Neuronal stem cell (in vitro differentiated cells): ENCODE measurements around the gene IFI27L2.

ENCODE experiments used
- DNase-seq: peaks from one replicate; pipeline ENCODE4 v3.0.0-alpha.2; 2013; ENCODE audit warnings: low spot score
- H2AFZ ChIP-seq: one replicate; pipeline ENCODE4 v1.6.1; 2013; ENCODE audit warnings: mild to moderate bottlenecking, low read length, inconsistent platforms
- H2AK5ac ChIP-seq: 2 replicates; pipeline ENCODE4 v1.6.1; 2013; ENCODE audit warnings: low read depth, mild to moderate bottlenecking, inconsistent platforms, low read length, moderate library complexity, mixed read lengths
- H2BK120ac ChIP-seq: 2 replicates; pipeline ENCODE4 v1.6.1; 2013; ENCODE audit warnings: low read depth, mild to moderate bottlenecking, inconsistent platforms, low read length, moderate library complexity, mixed read lengths
- H2BK12ac ChIP-seq: one replicate; pipeline ENCODE4 v1.6.1; 2013; ENCODE audit warnings: low read length, inconsistent platforms
- H2BK15ac ChIP-seq: 2 replicates; pipeline ENCODE4 v1.6.1; 2013; ENCODE audit warnings: mild to moderate bottlenecking, low read length, inconsistent platforms, mixed read lengths
- H2BK5ac ChIP-seq: one replicate; pipeline ENCODE4 v1.6.1; 2013; ENCODE audit warnings: inconsistent platforms, mild to moderate bottlenecking, low read length, moderate library complexity
- H3K14ac ChIP-seq: one replicate; pipeline ENCODE4 v1.6.1; 2013; ENCODE audit warnings: low read length, inconsistent platforms
- H3K18ac ChIP-seq: 2 replicates; pipeline ENCODE4 v1.6.1; 2013; ENCODE audit warnings: low read length, inconsistent platforms
- H3K23ac ChIP-seq: 2 replicates; pipeline ENCODE4 v1.6.1; 2013; ENCODE audit warnings: low read depth, mild to moderate bottlenecking, mixed read lengths, low read length, inconsistent platforms; ENCODE audit not compliant: poor library complexity
- H3K27ac ChIP-seq: replicated peaks from 3 replicates; pipeline ENCODE4 v1.5.1; 2013; ENCODE audit warnings: low read length, inconsistent platforms
- H3K27me3 ChIP-seq, 3 experiments: 2 replicates each; pipeline ENCODE4 v1.6.1; 2013; ENCODE audit warnings: low read length in 3 of 3, mild to moderate bottlenecking in 2 of 3, inconsistent platforms in 1 of 3, low read depth in 1 of 3, mixed read lengths in 1 of 3, moderate library complexity in 1 of 3; ENCODE audit not compliant: control insufficient read depth in 3 of 3, insufficient read depth in 3 of 3
- H3K36me3 ChIP-seq, 2 donors: replicated peaks in 1 of 2; 2 replicates each; pipeline ENCODE4 v1.6.1; 2013; ENCODE audit warnings: low read length in 2 of 2; ENCODE audit not compliant: control insufficient read depth in 2 of 2, insufficient read depth in 2 of 2
- H3K4ac ChIP-seq: 2 replicates; pipeline ENCODE4 v1.6.1; 2013; ENCODE audit warnings: inconsistent platforms, mild to moderate bottlenecking, low read length, moderate library complexity
- H3K4me1 ChIP-seq, 2 donors: 1 replicate in 1 of 2; 2 replicates in 1 of 2; pipeline ENCODE4 v1.6.1; 2013; ENCODE audit warnings: low read length in 2 of 2, low read depth in 1 of 2; ENCODE audit not compliant: control insufficient read depth in 2 of 2, insufficient read depth in 1 of 2
- H3K4me2 ChIP-seq: one replicate; pipeline ENCODE4 v1.6.1; 2013; ENCODE audit warnings: mild to moderate bottlenecking, low read length, inconsistent platforms; ENCODE audit not compliant: insufficient read depth, poor library complexity, severe bottlenecking
- H3K4me3 ChIP-seq, 2 donors: 2 replicates each; pipeline ENCODE4 v1.5.1; 2013; ENCODE audit warnings: low read length in 2 of 2, mild to moderate bottlenecking in 2 of 2, inconsistent platforms in 1 of 2, moderate library complexity in 1 of 2
- H3K79me1 ChIP-seq: one replicate; pipeline ENCODE4 v1.6.1; 2013; ENCODE audit warnings: low read depth, mild to moderate bottlenecking, inconsistent platforms, low read length, moderate library complexity
- H3K9ac ChIP-seq: one replicate; pipeline ENCODE4 v1.6.1; 2013; ENCODE audit warnings: mild to moderate bottlenecking, low read depth, low read length, inconsistent platforms; ENCODE audit not compliant: poor library complexity
- H3K9me3 ChIP-seq, 2 donors: replicated peaks in 1 of 2; 2 replicates each; pipeline versions ENCODE3 to v1.6.1; 2013; ENCODE audit warnings: low read length in 2 of 2, mild to moderate bottlenecking in 2 of 2, inconsistent platforms in 1 of 2, low read depth in 1 of 2, mixed read lengths in 1 of 2, moderate library complexity in 1 of 2; ENCODE audit not compliant: control insufficient read depth in 2 of 2, insufficient read depth in 1 of 2
- H4K8ac ChIP-seq: one replicate; pipeline ENCODE4 v1.6.1; 2013; ENCODE audit warnings: low read depth, mild to moderate bottlenecking, inconsistent platforms, low read length, moderate library complexity
- H4K91ac ChIP-seq: one replicate; pipeline ENCODE4 v1.6.1; 2013; ENCODE audit warnings: low read length, low read depth, mild to moderate bottlenecking, inconsistent platforms; ENCODE audit not compliant: poor library complexity
- WGBS, 2 donors: extraction: QIAGEN DNeasy Blood & Tissue Kit; methylation state at CpG; one replicate each; pipeline ENCODE4 v1.1.7; 2013; ENCODE audit warnings: missing lambda C conversion rate in 2 of 2, mixed read lengths in 1 of 2; ENCODE audit not compliant: insufficient read length in 2 of 2, insufficient replicate concordance in 1 of 2; ENCODE audit errors: extremely low coverage in 2 of 2; 5-methylcytosine and 5-hydroxymethylcytosine counted together

The IFI27L2 gene

DNA sequence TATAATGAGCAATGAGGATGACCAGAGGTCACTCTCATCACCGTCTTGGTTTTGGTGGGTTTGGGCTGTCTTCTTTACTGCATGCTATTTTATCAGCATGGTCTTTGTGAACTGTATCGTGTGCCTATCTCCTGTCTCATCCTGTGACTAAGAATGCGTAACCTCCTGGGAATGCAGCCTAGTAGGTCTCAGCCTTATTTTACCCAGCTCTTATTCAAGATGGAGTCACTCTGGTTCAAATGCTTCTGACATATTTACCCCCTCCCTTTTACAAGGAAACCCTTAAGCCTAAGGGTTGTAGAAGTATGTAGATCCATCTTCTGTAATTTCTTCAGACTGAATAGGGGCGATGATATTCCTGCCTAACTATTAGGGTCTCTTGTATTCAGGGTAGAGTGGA lies 39.9 kb downstream of the IFI27L2 start:
- H4K8ac ChIP-seq: no peak overlapping the region
- no peak overlapping the region for H3K27ac ChIP-seq
- H2BK120ac ChIP-seq: no peak overlapping the region
- no peak overlapping the region for H3K18ac ChIP-seq
- DNase-seq: no peak
- peaks cover 0 to 4% of the 10 kb centered on the region in 2 donors for H3K36me3 ChIP-seq
- no peak overlapping the region for H2AK5ac ChIP-seq
- no peak overlapping the region for H2BK12ac ChIP-seq
- no peaks in the 10 kb centered on the region for H3K27me3 ChIP-seq
- H3K4ac ChIP-seq: no peak overlapping the region
- WGBS, 2 donors: no CpG with 5 or more reads among the region's 4 CpGs
- H3K14ac ChIP-seq: no peak overlapping the region
- H3K79me1 ChIP-seq: no peaks in the 10 kb centered on the region
- H4K91ac ChIP-seq: no peak overlapping the region
- H3K4me2 ChIP-seq: no peak overlapping the region
- H3K23ac ChIP-seq: no peak overlapping the region
- H2BK5ac ChIP-seq: no peak overlapping the region
- no peak overlapping the region for H3K9ac ChIP-seq
- H2BK15ac ChIP-seq: no peak overlapping the region
- H3K4me1 ChIP-seq: no peaks in the 10 kb centered on the region
- no peak overlapping the region for H2AFZ ChIP-seq
- no peak overlapping the region for H3K4me3 ChIP-seq
- H3K9me3 ChIP-seq: peaks cover 0 to 8% of the 10 kb centered on the region in 2 donors

DNA sequence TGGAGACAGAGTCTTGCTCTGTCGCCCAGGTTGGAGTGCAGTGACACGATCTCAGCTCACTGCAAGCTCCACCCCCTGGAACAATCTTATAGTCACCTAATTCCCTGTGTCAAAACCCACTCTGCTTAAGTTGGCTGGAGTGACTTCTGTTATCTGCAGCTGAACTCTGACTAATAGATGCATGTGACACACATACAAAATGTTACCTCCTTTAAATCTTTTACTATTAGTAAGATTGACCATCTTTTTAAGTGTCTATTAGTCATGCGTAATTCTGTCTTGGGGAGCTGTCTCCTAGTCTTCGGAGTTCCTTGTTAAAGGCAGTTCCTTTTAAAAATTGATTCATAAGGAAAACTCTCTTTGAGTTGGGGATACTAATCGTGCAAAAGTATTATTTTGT lies 40.9 kb downstream of the IFI27L2 start:
- no CpG with 5 or more reads among the region's 5 CpGs for WGBS, 2 donors
- H2AK5ac ChIP-seq: no peak overlapping the region
- H2AFZ ChIP-seq: no peak overlapping the region
- no peak for DNase-seq
- H2BK12ac ChIP-seq: no peak overlapping the region
- no peak overlapping the region for H3K27ac ChIP-seq
- no peaks in the 10 kb centered on the region for H3K79me1 ChIP-seq
- no peaks in the 10 kb centered on the region for H3K4me1 ChIP-seq
- no peak overlapping the region for H3K9ac ChIP-seq
- H4K8ac ChIP-seq: no peak overlapping the region
- no peak overlapping the region for H3K14ac ChIP-seq
- H3K4me2 ChIP-seq: no peak overlapping the region
- H3K23ac ChIP-seq: no peak overlapping the region
- H3K4ac ChIP-seq: no peak overlapping the region
- no peaks in the 10 kb centered on the region for H3K27me3 ChIP-seq
- H4K91ac ChIP-seq: no peak overlapping the region
- no peak overlapping the region for H2BK15ac ChIP-seq
- H3K18ac ChIP-seq: no peak overlapping the region
- peaks cover 0 to 8% of the 10 kb centered on the region in 2 donors for H3K9me3 ChIP-seq
- no peak overlapping the region for H2BK120ac ChIP-seq
- no peak overlapping the region for H2BK5ac ChIP-seq
- peaks cover 0 to 4% of the 10 kb centered on the region in 2 donors for H3K36me3 ChIP-seq
- no peak overlapping the region for H3K4me3 ChIP-seq

DNA sequence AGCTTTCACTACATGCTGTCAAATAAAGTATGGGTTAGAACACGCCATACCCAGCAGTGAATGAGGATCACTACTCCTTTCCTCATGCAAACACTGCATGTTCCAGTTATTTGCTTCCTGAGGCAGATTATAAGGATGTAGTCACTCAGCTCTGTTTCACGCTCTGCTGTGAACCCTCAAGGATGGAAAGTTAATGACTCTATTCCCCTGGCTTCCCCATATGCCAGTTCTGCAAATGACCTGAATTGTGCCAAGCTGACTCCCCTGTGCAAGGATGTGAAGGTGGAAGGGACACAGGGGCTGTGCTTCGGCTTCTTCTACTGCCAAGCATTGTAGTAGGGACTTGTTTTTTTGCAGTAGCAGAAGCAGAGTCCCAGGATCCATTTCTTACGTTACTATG lies 41.5 kb downstream of the IFI27L2 start:
- no peak overlapping the region for H3K27ac ChIP-seq
- H2BK5ac ChIP-seq: no peak overlapping the region
- WGBS, 2 donors: no CpG with 5 or more reads among the region's 4 CpGs
- no peak overlapping the region for H3K4me3 ChIP-seq
- no peak overlapping the region for H2AFZ ChIP-seq
- H2BK12ac ChIP-seq: no peak overlapping the region
- H2AK5ac ChIP-seq: no peak overlapping the region
- H3K9ac ChIP-seq: no peak overlapping the region
- H3K27me3 ChIP-seq: no peaks in the 10 kb centered on the region
- no peak overlapping the region for H3K14ac ChIP-seq
- H2BK120ac ChIP-seq: no peak overlapping the region
- no peaks in the 10 kb centered on the region for H3K79me1 ChIP-seq
- no peak for DNase-seq
- no peak overlapping the region for H3K18ac ChIP-seq
- no peak overlapping the region for H4K8ac ChIP-seq
- H3K36me3 ChIP-seq: peaks cover 0 to 4% of the 10 kb centered on the region in 2 donors
- no peak overlapping the region for H4K91ac ChIP-seq
- no peak overlapping the region for H3K23ac ChIP-seq
- no peak overlapping the region for H3K4me2 ChIP-seq
- no peak overlapping the region for H3K4ac ChIP-seq
- H3K9me3 ChIP-seq: peaks cover 0 to 12% of the 10 kb centered on the region in 2 donors
- H2BK15ac ChIP-seq: no peak overlapping the region
- no peaks in the 10 kb centered on the region for H3K4me1 ChIP-seq

DNA sequence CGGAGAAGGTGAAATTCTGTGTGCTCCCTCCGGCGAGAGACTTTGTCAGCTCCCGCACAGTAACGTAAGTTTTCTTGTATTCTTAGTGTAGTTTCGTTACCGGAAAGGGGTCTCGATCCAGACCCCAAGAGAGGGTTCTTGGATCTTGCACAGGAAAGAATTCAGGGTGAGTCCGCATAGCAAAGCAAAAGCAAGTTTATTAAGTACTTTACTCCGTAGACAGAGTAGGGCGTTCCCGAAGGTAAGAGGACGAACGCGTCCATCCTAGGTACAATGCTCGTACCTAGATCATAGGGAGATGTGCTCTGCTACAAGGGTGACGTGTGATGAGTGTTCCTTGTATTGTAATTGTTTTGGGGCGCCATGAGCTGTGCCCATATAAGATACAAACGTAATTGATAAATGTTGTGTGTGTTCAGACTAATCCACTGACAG lies 48.0 kb downstream of the IFI27L2 start:
- Histone ChIP-seq H3K9me3 (peaks cover 0 to 41% of the 10 kb centered on the region in 2 donors), H3K27me3 (no peaks in the 10 kb centered on the region), H3K4me2 (peak overlapping the region; percentile 48), H3K4me1 (peaks cover 4 to 8% of the 10 kb centered on the region in 2 donors), H2AK5ac (no peak overlapping the region), H3K18ac (no peak overlapping the region), H3K14ac (no peak overlapping the region), H3K4me3 (peak overlapping the region; percentile 92 to 98), H3K27ac (no peak overlapping the region), H3K4ac (no peak overlapping the region), H3K79me1 (peaks cover 8% of the 10 kb centered on the region), H3K36me3 (peaks cover 11 to 34% of the 10 kb centered on the region in 2 donors), H2BK5ac (no peak overlapping the region), H4K8ac (no peak overlapping the region), H2AFZ (peak overlapping the region; percentile 93), H2BK15ac (no peak overlapping the region), H2BK120ac (no peak overlapping the region), H3K23ac (no peak overlapping the region), H3K9ac (peak overlapping the region; percentile 83), H4K91ac (no peak overlapping the region), H2BK12ac (no peak overlapping the region)
- DNase-seq: no peak
- no CpG with 5 or more reads among the region's 19 CpGs for WGBS, 2 donors
